GM19452 (cell line): ENCODE measurements around the gene GRAMD1A.
"Not testable (repeated sequence)": the region's sequence is repeated elsewhere in the genome, so short reads cannot be mapped to it uniquely, and the experiment has no call there.

Experiments used
- ATAC-seq: cut with Tn5 transposase; IDR thresholded peaks from one replicate; pipeline ENCODE4 v1.9.1; 2021; ENCODE audit not compliant: unreplicated experiment

The GRAMD1A gene

DNA sequence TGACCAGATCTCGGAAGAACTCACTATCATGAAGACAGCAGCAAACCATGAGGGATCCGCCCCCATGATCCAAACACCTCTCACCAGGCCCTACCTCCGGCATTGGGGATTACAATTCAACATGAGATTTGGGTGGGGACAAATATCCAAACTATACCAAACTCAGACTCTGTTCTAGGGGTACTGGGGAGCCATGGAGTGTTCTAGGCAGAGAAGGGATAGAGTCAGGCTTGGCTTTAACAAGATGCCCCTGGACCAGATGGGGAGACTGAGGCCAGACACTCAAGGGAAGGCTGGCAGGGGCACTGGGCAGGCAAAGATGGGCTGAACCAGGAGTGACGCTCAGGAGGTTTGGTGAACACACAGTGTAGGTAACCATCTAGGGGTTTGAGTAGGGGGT, 18.3 kb downstream of the GRAMD1A start:
- no peak for ATAC-seq

DNA sequence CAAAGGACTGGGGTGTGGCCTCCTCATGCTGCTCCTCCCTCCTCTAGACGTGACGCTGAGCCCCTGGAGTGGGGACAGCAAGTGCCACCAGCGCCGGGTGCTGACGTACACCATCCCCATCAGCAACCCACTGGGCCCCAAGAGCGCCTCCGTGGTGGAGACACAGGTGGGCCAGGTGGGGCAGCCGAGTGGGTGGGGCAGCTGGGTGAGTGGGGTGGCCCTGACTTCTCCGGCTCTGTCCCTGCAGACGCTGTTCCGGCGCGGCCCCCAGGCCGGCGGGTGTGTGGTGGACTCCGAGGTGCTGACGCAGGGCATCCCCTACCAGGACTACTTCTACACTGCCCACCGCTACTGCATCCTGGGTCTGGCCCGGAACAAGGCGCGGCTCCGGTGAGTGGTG, 19.0 kb downstream of the GRAMD1A start:
- no peak for ATAC-seq

DNA sequence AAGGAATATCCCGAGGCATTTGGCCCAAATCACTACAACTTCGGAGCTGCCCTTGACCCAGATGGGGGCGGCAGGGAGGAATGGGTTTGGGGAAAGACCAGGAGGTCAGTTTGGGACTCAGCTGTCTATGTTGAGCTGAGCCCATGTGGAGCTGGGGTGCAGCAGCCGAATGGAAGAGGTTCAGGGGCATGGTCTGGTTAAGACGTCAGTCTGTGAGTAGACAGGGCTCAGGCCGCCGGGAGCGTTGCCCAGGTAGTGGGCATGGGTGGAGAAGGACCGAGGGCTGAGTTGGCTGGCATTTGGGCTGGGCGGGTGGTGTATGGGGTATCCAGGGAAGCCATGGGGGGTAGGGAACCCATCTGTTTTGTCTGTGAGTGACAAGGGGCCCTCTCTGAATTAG, 20.9 kb downstream of the GRAMD1A start:
- ATAC-seq, result no peak

DNA sequence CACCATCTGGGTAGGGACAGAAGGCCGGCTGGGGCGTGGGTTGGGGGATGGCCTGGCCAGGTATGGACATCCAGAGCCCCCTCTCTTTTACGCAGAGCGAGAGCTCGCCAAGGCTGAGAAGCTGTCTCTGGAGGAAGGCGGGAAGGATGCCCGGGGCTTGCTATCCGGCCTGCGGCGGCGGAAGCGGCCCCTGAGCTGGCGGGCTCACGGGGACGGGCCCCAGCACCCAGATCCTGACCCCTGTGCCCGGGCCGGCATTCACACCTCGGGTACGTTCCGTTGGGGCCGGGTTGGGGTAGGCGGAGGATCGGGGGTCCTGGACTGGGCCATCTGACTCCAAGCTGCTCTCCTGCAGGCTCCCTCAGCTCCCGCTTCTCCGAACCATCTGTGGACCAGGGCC, 21.5 kb downstream of the GRAMD1A start:
- ATAC-seq, result no peak

DNA sequence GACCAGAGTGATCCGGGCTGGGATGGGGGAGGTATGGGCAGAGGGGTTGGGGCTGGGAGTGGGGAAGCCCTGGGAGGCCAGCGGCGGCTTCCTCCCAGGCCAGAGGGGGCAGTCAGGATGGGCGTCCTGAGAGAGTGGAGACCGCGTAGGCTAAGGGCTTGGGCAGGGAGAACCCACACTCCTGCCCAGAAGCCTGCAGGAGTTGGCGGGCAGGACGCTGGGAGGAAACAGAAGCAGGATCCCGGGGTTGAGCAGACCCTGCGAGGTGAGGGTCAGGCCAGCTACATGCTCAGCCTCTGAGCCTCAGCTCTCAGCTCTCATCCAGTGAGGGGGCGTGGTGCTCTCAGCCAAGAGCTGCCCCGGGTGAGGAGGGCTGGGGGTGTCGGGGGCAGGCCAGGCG, 22.3 kb downstream of the GRAMD1A start:
- no peak for ATAC-seq

DNA sequence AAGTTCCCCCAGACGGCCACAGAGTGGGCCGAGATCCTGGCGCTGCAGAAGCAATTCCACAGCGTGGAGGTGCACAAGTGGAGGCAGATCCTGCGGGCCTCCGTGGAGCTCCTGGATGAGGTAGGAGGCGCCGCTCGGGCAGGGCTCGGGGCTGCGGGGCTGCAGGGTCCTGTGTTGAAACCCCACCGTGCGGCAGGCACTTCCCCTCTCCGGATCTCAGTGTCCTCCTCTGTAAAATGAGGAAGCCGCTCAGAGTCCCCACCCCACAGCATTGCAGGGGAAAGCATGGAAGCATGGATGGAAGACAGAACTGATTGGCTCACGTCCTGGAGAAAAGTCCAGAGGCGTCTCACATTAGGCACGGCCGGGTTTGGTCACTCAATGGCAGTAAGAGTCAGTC, 23.3 kb downstream of the GRAMD1A start:
- no peak for ATAC-seq

DNA sequence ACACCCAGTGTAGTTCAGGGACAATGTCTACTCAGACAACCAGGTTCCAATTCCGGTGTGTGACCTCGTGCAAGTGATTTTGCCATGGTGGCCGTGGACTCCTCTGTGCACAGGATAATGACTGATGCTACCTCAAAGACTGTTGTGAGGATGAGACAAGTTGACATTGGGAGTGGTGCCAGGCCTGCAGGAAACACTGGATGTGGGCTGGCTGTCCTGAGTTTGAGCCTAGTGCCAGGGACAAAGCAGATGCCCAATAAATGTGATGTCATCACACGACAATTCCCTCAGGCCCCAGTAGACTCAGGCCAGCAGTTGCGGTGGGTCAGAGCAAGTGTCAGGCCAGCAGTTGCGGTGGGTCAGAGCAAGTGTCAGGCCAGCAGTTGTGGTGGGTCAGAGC, 24.0 kb downstream of the GRAMD1A start:
- ATAC-seq, result no peak

DNA sequence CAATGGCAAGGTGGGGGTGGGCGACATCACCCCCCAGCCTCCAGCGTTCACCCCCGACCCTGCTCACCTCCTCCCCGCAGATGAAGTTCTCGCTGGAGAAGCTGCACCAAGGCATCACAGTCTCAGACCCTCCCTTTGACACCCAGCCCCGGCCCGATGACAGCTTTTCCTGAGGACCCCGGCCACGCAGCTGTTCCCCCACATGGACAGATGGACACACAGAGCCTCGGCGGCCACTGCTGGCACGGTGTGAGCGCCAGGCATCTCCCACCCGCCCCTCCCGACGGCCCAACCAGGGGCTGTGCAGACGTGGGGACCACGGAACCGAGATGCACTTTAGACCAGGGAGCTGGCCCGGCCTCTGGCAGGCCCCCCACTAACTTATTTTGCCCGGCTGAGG, 25.8 kb downstream of the GRAMD1A start:
- ATAC-seq, result no peak

DNA sequence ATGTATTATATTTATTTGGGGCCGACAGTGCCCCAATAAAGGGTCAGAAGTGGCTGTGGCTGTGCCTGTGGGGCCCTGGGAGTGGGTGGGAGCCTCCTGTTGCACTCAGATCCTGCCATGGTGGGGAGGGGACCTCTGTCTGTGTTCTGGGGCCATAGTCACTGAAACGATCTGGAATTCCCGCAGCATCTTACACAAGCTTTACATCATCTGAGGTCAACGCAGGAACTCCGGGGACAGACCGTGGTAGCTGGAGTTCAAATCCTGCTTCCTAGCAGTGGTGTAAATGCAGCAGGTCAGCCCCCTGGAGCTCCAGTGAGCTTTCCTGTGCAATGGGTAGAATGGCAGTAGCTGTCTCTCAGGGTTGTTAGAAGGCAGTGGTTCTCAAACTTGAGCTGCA, 26.3 kb downstream of the GRAMD1A start:
- ATAC-seq, result no peak

DNA sequence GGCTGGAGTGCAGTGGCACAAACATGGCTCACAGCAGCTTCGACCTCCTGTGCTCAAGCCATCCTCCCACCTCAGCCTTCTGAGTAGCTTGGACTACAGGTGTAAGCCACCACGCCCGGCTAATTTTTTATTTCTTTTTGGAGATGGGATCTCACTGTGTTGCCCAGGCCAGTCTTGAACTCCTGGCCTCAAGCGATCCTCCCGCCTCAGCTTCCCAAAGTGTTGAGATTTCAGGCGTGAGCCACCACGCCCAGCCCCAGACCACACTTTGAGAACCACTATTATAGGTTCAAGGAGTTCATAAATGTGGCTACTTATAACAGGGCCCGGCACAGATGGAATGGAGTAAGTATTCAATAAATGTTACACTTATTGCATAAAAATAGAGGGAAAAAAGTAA, 26.9 kb downstream of the GRAMD1A start:
- no peak for ATAC-seq

DNA sequence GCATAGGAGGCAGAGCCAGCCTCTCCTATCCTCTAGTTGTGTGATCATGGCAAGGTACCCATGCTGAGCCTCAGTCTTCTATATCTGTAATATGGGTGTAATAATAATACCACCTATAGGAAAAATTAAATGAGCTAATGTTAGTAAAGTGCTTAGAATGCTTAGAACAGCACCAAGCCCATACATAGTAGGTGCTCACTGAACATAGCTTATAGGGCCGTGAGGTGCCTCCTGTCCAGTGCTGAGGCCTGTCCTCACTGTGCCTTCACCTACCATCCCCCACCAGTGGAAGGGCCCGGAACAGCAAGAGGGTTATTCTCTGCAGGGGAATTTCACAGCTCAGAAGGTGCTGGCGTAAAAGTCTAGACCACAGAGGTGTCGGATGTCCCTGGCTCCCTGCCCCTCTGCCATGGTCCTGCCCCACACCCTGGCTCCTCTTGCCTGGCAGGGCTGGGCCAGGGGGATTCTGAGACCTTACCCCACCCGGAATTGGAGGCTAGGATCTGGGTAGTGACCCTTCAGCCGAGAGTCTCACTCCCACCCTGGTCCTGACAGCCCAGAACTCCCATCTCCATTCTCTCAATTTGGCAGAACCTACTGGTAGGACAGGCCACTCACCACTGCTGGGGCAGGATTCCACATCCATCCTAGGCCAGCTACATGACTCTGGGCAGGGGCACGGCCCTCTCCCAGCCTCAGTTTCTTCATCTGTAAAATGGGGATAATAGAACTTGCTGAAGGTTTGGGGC, 27.9 kb downstream of the GRAMD1A start:
- no peak for ATAC-seq

DNA sequence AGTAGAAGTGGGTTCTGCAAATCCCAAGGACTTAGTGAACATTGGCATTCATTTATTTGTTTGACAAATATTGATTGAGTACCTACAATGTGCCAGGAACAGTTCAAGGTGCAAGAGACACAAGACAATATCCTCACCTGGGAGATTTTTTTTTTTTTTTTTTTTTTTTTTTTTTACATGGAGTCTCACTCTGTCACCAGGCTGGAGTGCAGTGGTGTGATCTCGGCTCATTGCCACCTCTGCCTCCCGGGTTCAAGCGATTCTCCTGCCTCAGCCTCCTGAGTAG, 28.4 kb downstream of the GRAMD1A start:
- not testable (repeated sequence) for ATAC-seq

DNA sequence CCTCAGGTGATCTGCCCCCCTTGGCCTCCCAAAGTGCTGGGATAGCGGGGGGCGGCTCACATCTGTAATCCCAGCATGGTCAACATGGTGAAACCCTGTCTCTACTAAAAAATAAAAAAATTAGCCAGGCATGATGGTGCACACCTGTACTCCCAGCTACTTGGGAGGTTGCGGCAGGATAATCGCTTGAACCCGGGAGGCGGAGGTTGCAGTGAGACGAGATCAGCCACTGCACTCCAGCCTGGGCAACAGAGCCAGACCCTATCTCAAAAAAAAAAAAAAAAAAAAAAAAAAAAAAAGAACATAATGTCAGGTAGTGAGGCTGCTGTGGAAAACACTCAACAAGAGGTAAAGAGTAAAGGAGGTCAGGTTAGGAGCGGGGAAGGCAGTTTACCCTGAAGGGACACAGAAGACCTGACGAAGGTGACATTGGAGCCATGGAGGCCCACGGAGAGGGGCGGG, 29.2 kb downstream of the GRAMD1A start:
- ATAC-seq, result not testable (repeated sequence)

DNA sequence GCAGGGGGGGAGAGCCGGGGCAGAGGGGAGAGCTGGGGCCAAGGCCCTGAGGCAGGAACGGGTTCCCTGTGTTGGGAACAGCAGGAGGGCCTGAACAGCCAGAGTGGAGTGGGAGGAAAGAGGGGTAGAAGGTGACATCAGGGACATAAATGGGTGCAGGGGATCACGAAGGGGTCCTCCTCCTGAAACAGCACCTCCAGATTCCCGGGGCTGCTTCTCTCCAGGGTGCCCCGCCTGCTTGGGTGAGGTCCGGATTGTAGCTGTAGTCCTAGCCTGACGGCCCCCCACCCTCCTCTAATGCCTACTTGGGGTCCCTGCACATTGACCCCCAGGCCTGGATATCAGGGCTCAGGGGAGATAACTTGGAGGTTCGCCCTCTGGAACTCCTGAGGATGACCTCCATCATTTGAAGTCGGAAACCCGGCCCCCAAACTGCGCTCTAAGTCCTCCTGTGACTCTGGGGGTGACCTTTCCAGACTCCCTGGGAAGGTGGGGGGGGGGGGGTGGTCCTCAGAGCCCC, 29.7 kb downstream of the GRAMD1A start:
- no peak for ATAC-seq

DNA sequence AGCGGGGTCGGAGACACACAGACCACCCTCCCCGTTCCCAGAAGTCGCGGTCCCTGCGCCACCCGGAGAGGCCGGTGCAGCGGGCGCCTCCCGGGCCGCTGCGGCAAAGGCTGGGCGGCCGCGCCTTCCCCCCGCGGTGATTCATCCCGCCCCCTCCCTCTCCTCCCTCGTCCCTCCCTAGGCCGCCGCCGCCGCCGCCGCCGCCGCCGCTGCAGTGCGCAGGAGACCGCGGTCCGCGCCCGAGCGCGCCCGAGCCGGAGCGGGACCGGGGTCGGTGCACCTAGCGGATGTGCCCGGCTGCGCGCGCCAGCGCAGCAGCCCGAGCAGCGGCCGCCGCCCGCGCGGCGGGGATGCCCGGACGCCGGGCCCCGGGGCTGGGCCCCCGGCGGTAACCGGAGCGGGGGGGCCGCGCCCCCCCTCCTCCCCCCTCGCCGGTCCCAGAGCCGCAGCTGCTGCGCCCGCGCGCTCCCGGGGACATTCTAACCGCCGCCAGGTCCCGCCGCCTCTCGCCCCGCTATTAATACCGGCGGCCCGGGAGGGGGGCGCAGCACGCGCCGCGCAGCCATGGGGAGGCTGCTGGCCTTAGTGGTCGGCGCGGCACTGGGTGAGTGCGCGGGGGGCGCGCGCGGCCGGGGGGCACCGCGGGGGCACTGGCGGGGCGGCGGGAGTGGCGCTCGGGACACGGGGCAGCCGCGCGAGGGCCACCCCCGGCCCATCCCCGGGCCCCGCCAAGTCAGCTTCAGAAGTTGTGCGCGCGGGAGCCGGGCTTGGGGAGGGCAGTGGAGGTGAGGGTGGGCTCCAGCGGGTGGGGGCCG, 30.3 kb downstream of the GRAMD1A start, which contains the start of gene SCN1B:
SCN1B (plus strand) TSS at position 214 of the 815 bp plus-strand sequence; CDS start at position 565, 351 bp downstream.
- no peak for ATAC-seq

DNA sequence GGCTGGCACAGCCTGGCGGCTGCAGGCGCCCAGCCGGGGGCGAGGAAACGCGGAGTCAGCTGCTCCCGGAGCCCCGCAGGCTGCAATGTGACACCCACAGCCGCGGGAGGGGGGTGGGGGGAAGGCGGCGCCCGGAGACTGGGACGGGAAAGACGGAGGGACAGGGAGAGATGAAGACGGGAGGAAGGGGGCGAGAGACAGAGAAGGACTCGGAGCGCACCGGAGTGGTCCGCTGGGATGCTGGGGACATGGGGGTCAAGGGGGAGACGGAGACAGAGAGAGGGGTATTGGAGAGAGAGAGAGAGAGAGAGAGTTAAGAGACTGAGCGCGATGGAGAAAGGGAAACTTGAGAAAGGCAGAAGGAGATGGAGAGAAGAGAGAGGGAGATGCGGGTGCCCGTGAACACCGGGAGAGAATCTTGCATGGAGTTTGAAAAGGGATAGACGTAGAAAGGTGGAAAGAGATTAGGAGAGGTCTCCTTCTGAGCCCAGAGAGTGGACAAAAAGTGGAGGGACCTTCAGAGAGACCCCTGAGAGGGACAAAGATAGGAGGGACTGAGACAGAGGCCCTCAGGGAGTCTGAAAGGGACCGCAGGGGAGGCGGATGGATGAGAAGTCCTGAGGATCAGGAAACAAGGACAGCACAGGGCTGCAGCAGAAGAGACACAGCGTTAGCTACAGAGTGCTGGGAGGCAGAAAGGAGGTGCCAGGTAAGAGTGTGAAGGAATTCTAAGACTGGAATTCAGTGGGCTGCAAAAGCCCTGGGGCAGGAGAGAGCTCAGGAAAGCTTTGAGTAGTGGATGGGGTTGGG, 31.2 kb downstream of the GRAMD1A start:
- no peak for ATAC-seq

DNA sequence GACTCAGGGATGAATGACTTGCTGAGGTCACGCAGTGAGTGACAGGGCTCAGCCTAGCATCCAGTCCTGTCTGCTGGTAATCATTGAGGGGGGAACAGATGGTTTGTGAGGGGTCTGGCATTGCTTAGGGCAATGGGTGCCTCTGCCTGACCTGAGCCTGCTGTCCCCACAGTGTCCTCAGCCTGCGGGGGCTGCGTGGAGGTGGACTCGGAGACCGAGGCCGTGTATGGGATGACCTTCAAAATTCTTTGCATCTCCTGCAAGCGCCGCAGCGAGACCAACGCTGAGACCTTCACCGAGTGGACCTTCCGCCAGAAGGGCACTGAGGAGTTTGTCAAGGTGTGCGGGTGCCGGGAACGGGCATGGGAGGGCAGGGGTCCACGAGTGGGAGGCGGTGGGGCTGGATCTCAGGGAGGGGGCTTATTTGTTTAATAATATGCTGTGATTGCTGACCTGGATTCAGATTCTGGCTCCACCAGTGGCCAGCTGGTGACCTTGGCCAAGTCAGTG, 32.3 kb downstream of the GRAMD1A start:
- ATAC-seq, result no peak

DNA sequence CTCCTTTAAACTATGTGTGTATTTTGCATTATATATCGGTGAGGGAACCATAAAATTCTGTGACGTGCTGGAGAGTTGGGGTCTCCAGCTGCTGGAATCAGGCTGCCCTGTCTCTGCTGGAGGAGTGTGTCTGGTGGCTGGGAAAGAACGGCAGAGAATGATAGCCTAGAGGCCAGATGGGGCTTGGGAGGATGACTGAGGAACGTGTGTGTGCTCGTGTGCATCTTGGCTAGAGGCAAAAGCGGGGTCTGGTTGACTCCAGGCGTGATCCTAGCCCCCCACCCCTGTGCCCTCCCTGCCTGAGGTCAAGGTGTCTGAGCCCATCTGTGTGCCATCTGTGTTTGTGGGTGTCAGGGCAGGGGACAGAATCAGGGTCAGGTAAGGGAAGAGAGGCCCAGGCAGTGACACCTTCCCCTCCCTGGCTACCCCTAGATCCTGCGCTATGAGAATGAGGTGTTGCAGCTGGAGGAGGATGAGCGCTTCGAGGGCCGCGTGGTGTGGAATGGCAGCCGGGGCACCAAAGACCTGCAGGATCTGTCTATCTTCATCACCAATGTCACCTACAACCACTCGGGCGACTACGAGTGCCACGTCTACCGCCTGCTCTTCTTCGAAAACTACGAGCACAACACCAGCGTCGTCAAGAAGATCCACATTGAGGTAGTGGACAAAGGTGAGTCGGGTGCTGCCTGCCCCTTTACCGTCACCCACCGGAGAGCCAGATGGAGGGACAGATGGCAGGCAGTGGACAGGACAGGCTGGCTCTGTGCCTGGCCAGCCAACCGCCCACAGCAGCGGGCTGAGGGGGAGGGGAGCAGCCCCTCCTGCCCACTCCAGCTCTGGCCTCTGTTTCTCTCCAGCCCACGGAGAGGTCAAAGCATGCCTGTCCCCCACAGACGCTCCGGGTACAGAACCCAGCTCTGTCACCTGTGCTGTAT, 33.2 kb downstream of the GRAMD1A start:
- no peak for ATAC-seq

DNA sequence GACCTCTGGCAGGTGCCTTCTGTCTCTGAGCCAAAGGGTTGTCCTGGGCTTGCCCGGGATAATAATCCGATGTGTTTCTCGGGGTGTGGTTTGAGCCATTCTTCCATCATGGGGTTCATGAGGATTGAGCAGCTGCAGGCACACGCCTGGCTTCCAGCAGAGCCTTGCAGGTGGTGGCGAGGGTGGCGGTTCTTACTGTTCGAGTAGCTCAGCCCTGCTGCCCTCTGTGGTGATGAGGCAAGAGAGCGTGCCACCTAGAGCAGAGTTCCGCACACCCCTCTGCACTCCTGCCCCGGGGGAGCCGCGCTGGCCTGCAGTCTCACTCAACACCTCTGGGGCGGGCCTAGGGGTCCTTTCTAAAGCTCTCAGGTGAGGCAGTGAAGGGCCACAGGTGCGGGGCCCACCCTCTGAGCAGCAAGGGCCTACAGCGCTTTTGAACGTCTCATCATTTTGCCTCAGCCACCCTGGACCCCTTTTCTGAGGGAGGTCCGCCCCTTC, 33.9 kb downstream of the GRAMD1A start:
- no peak for ATAC-seq
